IPS-20b (cell line): Measurements from ENCODE around the gene OR5K2.

ENCODE experiments used
- H3K27ac ChIP-seq: one replicate; pipeline ENCODE4 v1.5.1; 2013; ENCODE audit warnings: low read length
- H3K27me3 ChIP-seq: 2 replicates; pipeline ENCODE4 v1.6.1; 2013; ENCODE audit warnings: mild to moderate bottlenecking, low read length, inconsistent platforms; ENCODE audit not compliant: insufficient read depth
- H3K36me3 ChIP-seq: 2 replicates; pipeline ENCODE4 v1.6.1; 2013; ENCODE audit warnings: low read depth, mild to moderate bottlenecking, inconsistent platforms, low read length, moderate library complexity; ENCODE audit not compliant: insufficient read depth
- H3K4me1 ChIP-seq: 2 replicates; pipeline ENCODE4 v1.6.1; 2013; ENCODE audit warnings: mild to moderate bottlenecking, control low read depth, inconsistent platforms, low read length, moderate library complexity; ENCODE audit not compliant: insufficient read depth
- H3K4me3 ChIP-seq: 2 replicates; pipeline ENCODE4 v1.5.1; 2013; ENCODE audit warnings: mild to moderate bottlenecking, low read length, inconsistent platforms
- H3K9ac ChIP-seq: 2 replicates; pipeline ENCODE4 v1.6.1; 2013; ENCODE audit warnings: low read depth, mild to moderate bottlenecking, inconsistent platforms, low read length, moderate library complexity
- H3K9me3 ChIP-seq: 2 replicates; pipeline ENCODE4 v1.6.1; 2013; ENCODE audit warnings: mild to moderate bottlenecking, low read depth, low read length, inconsistent platforms; ENCODE audit not compliant: insufficient read depth

Gene OR5K2

DNA sequence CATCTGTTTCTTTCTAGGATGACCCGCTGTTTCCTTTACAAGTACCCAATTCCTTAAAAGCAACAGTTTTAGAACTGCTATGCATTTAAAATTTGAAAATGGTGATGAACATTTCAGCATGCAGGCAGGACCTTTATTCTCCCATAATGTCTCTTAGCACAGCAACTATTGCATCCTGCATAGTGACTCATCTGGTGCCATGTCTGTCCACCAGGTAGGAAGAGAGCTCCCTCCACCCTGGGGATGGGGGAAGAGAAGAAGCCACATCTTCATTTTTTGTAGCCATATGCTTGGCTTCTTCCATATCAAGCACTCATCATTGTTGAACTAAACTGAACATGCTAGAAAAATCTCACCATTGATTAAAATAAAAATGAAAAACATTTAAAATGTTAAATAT lies 44.2 kb downstream of the OR5K2 start:
- no peak overlapping the region for H3K9ac ChIP-seq
- H3K9me3 ChIP-seq = no peaks in the 10 kb centered on the region
- no peaks in the 10 kb centered on the region for H3K4me1 ChIP-seq
- H3K4me3 ChIP-seq = no peak overlapping the region
- no peaks in the 10 kb centered on the region for H3K36me3 ChIP-seq
- no peak overlapping the region for H3K27ac ChIP-seq
- H3K27me3 ChIP-seq = no peaks in the 10 kb centered on the region

DNA sequence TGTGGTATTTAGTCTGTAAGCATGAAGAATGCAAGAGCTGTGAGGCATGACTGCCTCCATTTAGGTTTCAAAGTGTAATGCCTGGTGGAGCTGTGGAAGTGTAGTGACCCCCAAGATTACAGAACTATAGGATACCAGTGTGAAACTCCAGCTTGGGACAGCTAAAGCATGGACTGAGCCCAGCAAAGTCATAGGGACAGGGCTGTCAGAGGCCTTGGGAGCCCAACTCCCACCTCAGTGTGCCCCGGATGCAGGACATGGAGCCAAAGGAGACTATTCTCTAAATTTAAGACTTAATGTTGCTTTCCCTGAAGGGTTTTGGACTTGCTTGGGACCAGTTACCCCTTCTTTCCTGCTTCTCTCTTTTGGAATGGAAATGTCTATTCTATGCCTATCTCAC lies 45.1 kb downstream of the OR5K2 start:
- Histone ChIP-seq H3K4me3 (no peak overlapping the region), H3K36me3 (no peaks in the 10 kb centered on the region), H3K4me1 (no peaks in the 10 kb centered on the region), H3K27me3 (no peaks in the 10 kb centered on the region), H3K27ac (no peak overlapping the region), H3K9me3 (no peaks in the 10 kb centered on the region), H3K9ac (no peak overlapping the region)

GRCh38 chr3:98545940-98546339 lies 48.5 kb downstream of the OR5K2 start:
- H3K9ac ChIP-seq = no peak overlapping the region
- H3K27ac ChIP-seq = no peak overlapping the region
- no peak overlapping the region for H3K4me3 ChIP-seq
- H3K4me1 ChIP-seq = no peaks in the 10 kb centered on the region
- no peaks in the 10 kb centered on the region for H3K9me3 ChIP-seq
- no peaks in the 10 kb centered on the region for H3K36me3 ChIP-seq
- no peaks in the 10 kb centered on the region for H3K27me3 ChIP-seq
